Measurements from ENCODE around the gene PIK3CA.
"Not testable (repeated sequence)": the region's sequence is repeated elsewhere in the genome, so short reads cannot be mapped to it uniquely, and the experiment has no call there.

PIK3CA gene
- 50.3 to 110 (median 79.2) reads per million in 18 experiments for total RNA-seq

GRCh38 chr3:179147873-179148615 is at the start of gene PIK3CA:
Gene PIK3CA, plus strand, starts transcription at chr3:179148357. Its CDS starts 50,469 bp downstream, at chr3:179198826.
- peak; percentile 97 to 98 for DNase-seq

- DNase-seq: no peak
Observed at GRCh38 chr3:179098388-179099077, 49.6 kb upstream of the PIK3CA start.

GRCh38 chr3:179100652-179101051 is 47.5 kb upstream of the PIK3CA start:
- no peak for DNase-seq

GRCh38 chr3:179105881-179106280 is 42.3 kb upstream of the PIK3CA start:
- no peak for DNase-seq

- no peak for DNase-seq
Observed at GRCh38 chr3:179107617-179108016, 40.5 kb upstream of the PIK3CA start.

- no peak for DNase-seq
Observed at GRCh38 chr3:179108086-179108485, 40.1 kb upstream of the PIK3CA start.

GRCh38 chr3:179113903-179114302 is 34.3 kb upstream of the PIK3CA start:
- no peak for DNase-seq

- not testable (repeated sequence) for DNase-seq
Observed at GRCh38 chr3:179115444-179115843, 32.7 kb upstream of the PIK3CA start.

- DNase-seq: no peak
Observed at GRCh38 chr3:179116816-179117215, 31.3 kb upstream of the PIK3CA start.

- not testable (repeated sequence) for DNase-seq
Observed at GRCh38 chr3:179132191-179132890, 15.8 kb upstream of the PIK3CA start.

GRCh38 chr3:179133575-179133974 is 14.6 kb upstream of the PIK3CA start:
- DNase-seq: peak in 1 of 2 donors; percentile 20

GRCh38 chr3:179136195-179136594 is 12.0 kb upstream of the PIK3CA start:
- DNase-seq: no peak

- DNase-seq: no peak
Observed at GRCh38 chr3:179141890-179142289, 6.3 kb upstream of the PIK3CA start.

- peak; percentile 63 to 75 for DNase-seq
Observed at GRCh38 chr3:179146911-179147513, 1.1 kb upstream of the PIK3CA start.

- DNase-seq: peak in 1 of 2 donors; percentile 1
Observed at GRCh38 chr3:179147514-179147872, 664 bp upstream of the PIK3CA start.

- DNase-seq: peak; percentile 25 to 42
Observed at GRCh38 chr3:179148616-179149405, 654 bp downstream of the PIK3CA start.

GRCh38 chr3:179149406-179149867 is 1.3 kb downstream of the PIK3CA start:
- peak; percentile 36 to 40 for DNase-seq

- no peak for DNase-seq
Observed at GRCh38 chr3:179149951-179150350, 1.8 kb downstream of the PIK3CA start.

- DNase-seq: no peak
Observed at GRCh38 chr3:179150610-179151009, 2.5 kb downstream of the PIK3CA start.

- no peak for DNase-seq
Observed at GRCh38 chr3:179151474-179151873, 3.3 kb downstream of the PIK3CA start.

GRCh38 chr3:179156170-179156569 is 8.0 kb downstream of the PIK3CA start:
- DNase-seq: no peak

- DNase-seq: no peak
Observed at GRCh38 chr3:179156775-179157174, 8.6 kb downstream of the PIK3CA start.
